ENCODE measurements around the gene CCDC91.

- TF ChIP-seq CTCF (IDR thresholded peaks at IDR 0.05) (no peak), POLR2A (IDR thresholded peaks at IDR 0.05) (no peak)
Observed at GRCh38 chr12:28328967-28329366, 138.7 kb downstream of the CCDC91 start.
